GM12873 (cell line): ENCODE measurements around the gene SEMA7A.

Experiments used
- TF ChIP-seq, protein P1 (sequence below): IDR thresholded peaks from 2 replicates; pipeline ENCODE4 v1.5.1; 2012; ENCODE audit warnings: low read depth, mild to moderate bottlenecking, moderate library complexity, low read length, control low read depth; ENCODE audit not compliant: insufficient read depth; ENCODE audit errors: missing control alignments

Gene SEMA7A

DNA sequence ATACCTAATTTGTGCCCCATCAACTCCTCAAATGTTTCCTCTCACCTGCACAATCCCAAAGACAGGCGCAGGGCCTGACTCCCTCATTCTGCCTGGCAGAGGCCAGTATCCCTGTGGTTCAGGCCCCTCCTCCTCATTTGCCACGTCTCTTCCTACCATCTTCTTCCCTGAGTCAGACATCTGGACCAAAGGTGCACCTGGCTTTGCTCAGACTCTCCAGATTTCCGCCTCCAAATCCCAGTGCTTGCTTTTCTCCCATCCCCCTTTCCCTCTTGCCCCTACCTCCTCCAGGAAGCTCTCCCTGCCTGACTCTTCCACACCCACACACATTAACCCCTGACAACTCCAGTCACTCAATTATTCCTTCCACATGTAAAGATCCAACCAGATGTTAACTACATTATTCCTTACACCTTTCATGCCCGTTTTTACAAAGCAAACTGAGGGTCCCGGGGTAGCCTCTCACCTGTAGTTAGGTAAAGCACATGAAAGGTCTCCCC is 19.6 kb downstream of the SEMA7A start:
- TF ChIP-seq, protein P1, sequence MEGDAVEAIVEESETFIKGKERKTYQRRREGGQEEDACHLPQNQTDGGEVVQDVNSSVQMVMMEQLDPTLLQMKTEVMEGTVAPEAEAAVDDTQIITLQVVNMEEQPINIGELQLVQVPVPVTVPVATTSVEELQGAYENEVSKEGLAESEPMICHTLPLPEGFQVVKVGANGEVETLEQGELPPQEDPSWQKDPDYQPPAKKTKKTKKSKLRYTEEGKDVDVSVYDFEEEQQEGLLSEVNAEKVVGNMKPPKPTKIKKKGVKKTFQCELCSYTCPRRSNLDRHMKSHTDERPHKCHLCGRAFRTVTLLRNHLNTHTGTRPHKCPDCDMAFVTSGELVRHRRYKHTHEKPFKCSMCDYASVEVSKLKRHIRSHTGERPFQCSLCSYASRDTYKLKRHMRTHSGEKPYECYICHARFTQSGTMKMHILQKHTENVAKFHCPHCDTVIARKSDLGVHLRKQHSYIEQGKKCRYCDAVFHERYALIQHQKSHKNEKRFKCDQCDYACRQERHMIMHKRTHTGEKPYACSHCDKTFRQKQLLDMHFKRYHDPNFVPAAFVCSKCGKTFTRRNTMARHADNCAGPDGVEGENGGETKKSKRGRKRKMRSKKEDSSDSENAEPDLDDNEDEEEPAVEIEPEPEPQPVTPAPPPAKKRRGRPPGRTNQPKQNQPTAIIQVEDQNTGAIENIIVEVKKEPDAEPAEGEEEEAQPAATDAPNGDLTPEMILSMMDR = no peak

DNA sequence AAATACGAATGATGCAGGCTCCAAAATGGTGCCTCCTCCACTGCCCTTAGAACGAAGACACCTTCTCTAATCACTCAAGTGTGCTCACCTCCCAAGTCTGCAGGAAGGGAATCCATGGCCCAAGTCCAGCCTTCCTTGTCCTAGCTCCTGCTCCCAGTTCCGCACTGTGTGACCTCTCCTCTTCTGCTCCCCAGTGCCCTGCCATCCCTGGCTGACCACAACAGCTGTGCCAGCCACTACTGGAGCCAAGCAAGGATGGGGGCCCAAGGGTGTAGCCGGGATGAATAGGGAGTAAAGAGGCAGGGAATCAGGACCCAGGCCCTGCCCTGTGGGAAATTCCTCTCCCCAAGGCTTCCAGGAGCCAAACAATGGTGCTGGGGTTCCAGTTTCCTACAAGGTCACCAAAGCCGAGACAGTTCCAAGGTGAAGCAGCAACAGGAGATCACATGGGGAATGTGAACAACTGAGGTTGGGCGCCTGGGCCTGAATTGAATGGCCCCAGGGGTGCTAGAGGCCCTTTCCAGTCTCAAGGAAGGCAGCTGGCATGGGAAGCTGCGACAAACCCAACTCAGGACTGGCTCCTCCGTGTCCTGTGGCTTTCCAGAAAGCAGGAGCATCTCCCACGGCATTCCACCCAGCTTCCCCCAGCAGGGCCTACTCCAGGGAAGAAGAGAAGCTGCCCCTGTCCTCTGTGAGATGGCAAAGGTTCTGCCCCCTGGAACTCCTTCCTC is 20.2 kb downstream of the SEMA7A start:
- TF ChIP-seq, protein P1 = no peak

DNA sequence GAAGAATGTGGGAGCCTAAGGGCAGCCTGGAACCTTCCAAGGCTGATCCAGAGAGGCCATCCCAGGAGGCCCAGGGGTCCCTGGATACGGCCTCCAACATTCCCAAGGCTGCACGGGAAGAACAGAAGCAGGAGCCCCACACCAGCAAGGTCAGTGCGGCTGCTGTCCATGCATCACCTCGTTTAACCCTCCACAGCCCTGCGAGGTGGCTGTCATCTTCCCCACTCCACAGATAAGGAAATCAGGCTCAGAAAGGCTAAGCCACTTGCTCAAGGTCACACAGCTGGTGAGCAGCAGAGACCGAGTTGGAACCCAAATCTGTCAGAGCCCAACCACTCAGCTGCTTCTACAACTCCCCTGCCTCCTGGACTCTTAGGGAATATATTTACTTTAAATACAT is 21.6 kb downstream of the SEMA7A start:
- TF ChIP-seq, protein P1 = no peak

DNA sequence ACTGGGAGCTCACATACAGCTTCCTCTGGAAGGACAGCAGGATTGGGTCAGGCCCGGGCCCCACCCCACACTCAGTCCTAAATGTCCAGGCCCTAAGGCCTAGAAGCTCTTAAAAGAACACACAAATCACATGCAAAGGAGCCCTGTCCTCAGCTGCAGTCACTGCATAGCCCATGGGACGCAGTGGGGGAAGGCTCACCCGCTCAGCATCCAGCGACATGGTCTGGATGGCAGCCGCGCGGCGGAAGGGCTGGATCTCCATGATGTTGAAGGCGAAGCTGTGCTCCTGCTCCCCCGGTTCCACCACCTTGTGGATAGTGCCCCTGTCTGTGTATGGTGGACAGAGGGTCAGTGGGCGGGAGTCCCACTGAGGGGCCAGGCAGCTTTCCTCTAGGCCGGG is 22.1 kb downstream of the SEMA7A start:
- TF ChIP-seq, protein P1 = no peak

DNA sequence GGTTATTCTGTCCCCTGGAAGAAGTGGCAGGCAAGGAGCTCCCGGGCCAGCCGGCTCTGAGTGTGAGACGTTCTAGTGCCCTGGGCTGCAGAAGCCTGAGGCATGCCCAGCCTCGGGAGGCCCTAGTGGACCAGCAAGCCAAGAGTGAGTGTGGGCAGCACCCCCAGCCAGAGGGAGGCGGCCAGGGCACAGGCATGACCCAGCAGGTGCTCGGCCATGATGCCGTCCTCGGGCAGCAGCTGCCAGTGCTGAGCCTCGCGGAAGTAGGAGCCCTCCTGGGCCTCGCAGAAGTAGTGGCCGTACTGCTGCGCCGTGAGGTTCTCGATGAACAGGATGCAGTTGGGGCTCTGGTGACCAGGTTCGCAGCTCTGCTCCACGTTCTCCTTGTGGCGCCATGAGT is 23.3 kb downstream of the SEMA7A start:
- TF ChIP-seq, protein P1 = no peak

- TF ChIP-seq, protein P1 = no peak
Observed at GRCh38 chr15:74409225-74409624, 24.5 kb downstream of the SEMA7A start.

DNA sequence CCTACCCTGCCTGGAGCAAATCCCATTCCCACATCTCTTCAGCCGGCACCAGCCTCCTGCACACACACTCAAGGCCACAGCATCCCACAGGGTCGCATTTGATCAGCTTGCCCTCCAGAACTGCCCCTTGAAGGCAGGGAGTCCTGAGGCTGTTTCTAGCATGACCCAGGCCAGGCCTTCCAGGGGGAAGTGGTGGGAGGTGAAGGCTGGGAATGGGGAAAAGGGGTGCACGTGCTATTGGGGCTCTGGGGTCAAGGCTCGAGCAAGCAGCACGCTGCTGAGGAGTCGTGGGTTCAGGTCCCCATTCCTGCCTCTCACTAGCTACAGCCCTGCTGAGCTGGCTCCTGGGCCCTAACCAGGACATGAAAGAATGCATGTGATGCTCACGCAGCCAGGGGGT is 24.9 kb downstream of the SEMA7A start:
- TF ChIP-seq, protein P1 = no peak
